HEK293 (cell line): ENCODE results near the gene TNFRSF1A.
A peak's percentile ranks its signal among the peaks of the same experiment; 100 is the strongest.

Experiments used
- CTCF ChIA-PET: fragments of 350-600 bp; formaldehyde crosslinking; extraction: SDS; loops from one replicate; lab custom pipeline; 2021; ENCODE audit warnings: antibody characterized with exemption; lab: Yijun Ruan, JAX
- POLR2A ChIA-PET: fragments of 300-600 bp; formaldehyde crosslinking; extraction: SDS; loops from one replicate; lab custom pipeline; 2020; ENCODE audit warnings: antibody characterized with exemption, inconsistent platforms; lab: Yijun Ruan, JAX
- H3K27ac ChIP-seq: fragments of 200-500 bp; sonication (Bioruptor generic); 2 replicates; pipeline ENCODE4 v1.5.1; 2014; ENCODE audit warnings: low read depth, low read length, control low read depth, inconsistent platforms; ENCODE audit errors: extremely low read depth
- H3K36me3 ChIP-seq, 2 experiments: fragments of 200-500 bp in 1 of 2; sonication (Bioruptor generic) in 1 of 2; 1 replicate in 1 of 2; 2 replicates in 1 of 2; pipeline ENCODE4 v1.5.1; 2014 to 2017; ENCODE audit warnings: inconsistent platforms in 2 of 2, low read length in 2 of 2; ENCODE audit not compliant: control insufficient read depth in 2 of 2, insufficient read depth in 1 of 2
- H3K4me1 ChIP-seq: fragments of 200-500 bp; sonication (Bioruptor generic); 2 replicates; pipeline ENCODE4 v1.5.1; 2014; ENCODE audit warnings: mild to moderate bottlenecking, low read length, inconsistent platforms; ENCODE audit not compliant: control insufficient read depth, insufficient read depth
- H3K4me3 ChIP-seq: 2 replicates; pipeline ENCODE4 v1.5.1; 2011; ENCODE audit warnings: low read depth, mild to moderate bottlenecking, control low read depth, low read length, moderate library complexity
- H3K9me3 ChIP-seq: fragments of 200-500 bp; sonication (Bioruptor generic); 2 replicates; pipeline ENCODE4 v1.5.1; 2014; ENCODE audit warnings: low read depth, low read length, inconsistent platforms; ENCODE audit not compliant: control insufficient read depth, insufficient read depth
- BCL6B ChIP-seq: fragments of 450-650 bp; formaldehyde crosslinking; IDR thresholded peaks from 2 replicates; pipeline ENCODE4 v1.5.1; 2017; ENCODE audit warnings: missing biosample characterization, missing genetic modification characterization
- REST ChIP-seq: fragments of 450-650 bp; formaldehyde crosslinking; IDR thresholded peaks from 2 replicates; pipeline ENCODE4 v1.5.1; 2016; ENCODE audit warnings: missing biosample characterization, missing genetic modification characterization
- ZFP69B ChIP-seq: fragments of 450-650 bp; formaldehyde crosslinking; IDR thresholded peaks from 2 replicates; pipeline ENCODE4 v1.5.1; 2016; ENCODE audit warnings: missing biosample characterization, missing genetic modification characterization
- ZIC2 ChIP-seq: fragments of 450-650 bp; formaldehyde crosslinking; IDR thresholded peaks from 2 replicates; pipeline ENCODE4 v1.5.1; 2016; ENCODE audit warnings: missing biosample characterization, missing genetic modification characterization
- ZNF202 ChIP-seq: fragments of 450-650 bp; formaldehyde crosslinking; IDR thresholded peaks from 2 replicates; pipeline ENCODE4 v1.5.1; 2016; ENCODE audit warnings: missing biosample characterization, missing genetic modification characterization, borderline replicate concordance
- ZNF214 ChIP-seq: fragments of 450-650 bp; formaldehyde crosslinking; IDR thresholded peaks from 2 replicates; pipeline ENCODE4 v1.5.1; 2017; ENCODE audit warnings: missing biosample characterization, mild to moderate bottlenecking, missing genetic modification characterization, borderline replicate concordance
- ZNF362 ChIP-seq: fragments of 450-650 bp; formaldehyde crosslinking; IDR thresholded peaks from 2 replicates; pipeline ENCODE4 v1.5.1; 2016; ENCODE audit warnings: missing biosample characterization, missing genetic modification characterization
- ZNF404 ChIP-seq: fragments of 450-650 bp; formaldehyde crosslinking; IDR thresholded peaks from 2 replicates; pipeline ENCODE4 v1.5.1; 2017; ENCODE audit warnings: missing biosample characterization, missing genetic modification characterization
- ZNF621 ChIP-seq: fragments of 450-650 bp; formaldehyde crosslinking; IDR thresholded peaks from 2 replicates; pipeline ENCODE4 v1.5.1; 2017; ENCODE audit warnings: missing biosample characterization, missing genetic modification characterization
- ZNF843 ChIP-seq: fragments of 450-650 bp; formaldehyde crosslinking; IDR thresholded peaks from 2 replicates; pipeline ENCODE4 v1.5.1; 2016; ENCODE audit warnings: missing biosample characterization, missing genetic modification characterization

Gene TNFRSF1A

GRCh38 chr12:6378709-6379472 is 37.0 kb upstream of the TNFRSF1A start:
- CTCF ChIA-PET = interaction anchor here (0.6 to 1.0 kb wide), 3 partner anchors 60 to 87 kb away, joined by 3 to 4 read pairs (median 3); no protein-coding TSS in a partner anchor
- TF ChIP-seq ZNF621 (no peak), BCL6B (tag by site-specific recombination) (no peak)
- TF ChIP-seq, all 188 proteins: peak for 0
- POLR2A ChIA-PET = interaction anchor here (0.7 kb wide), 1 partner anchor 88 kb away, joined by 3 read pairs; no protein-coding TSS in a partner anchor
- H3K4me1 ChIP-seq = peaks cover 6% of the 10 kb centered on the region
- H3K36me3 ChIP-seq = no peaks in the 10 kb centered on the region
- no peak overlapping the region for H3K4me3 ChIP-seq
- H3K27ac ChIP-seq = no peak overlapping the region
- no peaks in the 10 kb centered on the region for H3K9me3 ChIP-seq

GRCh38 chr12:6377667-6377994 is 35.8 kb upstream of the TNFRSF1A start:
- ChIA-PET POLR2A (interaction anchor here (0.9 kb wide), 1 partner anchor 156 kb away, joined by 3 read pairs; the partner anchor contains the start of gene GAPDH), CTCF (interaction anchor here (0.6 kb wide), 1 partner anchor 10 kb away, joined by 4 read pairs; no protein-coding TSS in a partner anchor)
- Histone ChIP-seq H3K4me3 (no peak overlapping the region), H3K27ac (peak overlapping the region; percentile 69; the same call in 1 of the 2 replicates), H3K36me3 (no peaks in the 10 kb centered on the region), H3K9me3 (no peaks in the 10 kb centered on the region), H3K4me1 (peaks cover 8% of the 10 kb centered on the region)
- TF ChIP-seq ZFP69B (tag by site-specific recombination) = no peak
- TF ChIP-seq ZNF843 (tag by site-specific recombination) = no peak
- no peak for TF ChIP-seq ZNF362 (tag by site-specific recombination)
- no peak for TF ChIP-seq ZNF404
- no peak for TF ChIP-seq ZNF214 (tag by site-specific recombination)
- TF ChIP-seq REST (tag by site-specific recombination) = no peak
- TF ChIP-seq ZNF202 (tag by site-specific recombination) = no peak

GRCh38 chr12:6376870-6377666 is 35.2 kb upstream of the TNFRSF1A start:
- Histone ChIP-seq H3K36me3 (no peaks in the 10 kb centered on the region), H3K9me3 (no peaks in the 10 kb centered on the region), H3K27ac (peak overlapping the region; percentile 69), H3K4me3 (no peak overlapping the region), H3K4me1 (peaks cover 13% of the 10 kb centered on the region)
- POLR2A ChIA-PET = interaction anchor here (0.9 kb wide), 1 partner anchor 157 kb away, joined by 3 read pairs; the partner anchor contains the start of gene GAPDH
- TF ChIP-seq ZIC2 (tag by site-specific recombination) (peak; percentile 4; the same call in 1 of the 2 replicates), ZNF362 (tag by site-specific recombination) (no peak)
- CTCF ChIA-PET = interaction anchor here (0.6 kb wide), 1 partner anchor 11 kb away, joined by 4 read pairs; no protein-coding TSS in a partner anchor
